Measurements from ENCODE around the gene PSMD13.
"Not testable (repeated sequence)": the region's sequence is repeated elsewhere in the genome, so short reads cannot be mapped to it uniquely, and the experiment has no call there.

DNA sequence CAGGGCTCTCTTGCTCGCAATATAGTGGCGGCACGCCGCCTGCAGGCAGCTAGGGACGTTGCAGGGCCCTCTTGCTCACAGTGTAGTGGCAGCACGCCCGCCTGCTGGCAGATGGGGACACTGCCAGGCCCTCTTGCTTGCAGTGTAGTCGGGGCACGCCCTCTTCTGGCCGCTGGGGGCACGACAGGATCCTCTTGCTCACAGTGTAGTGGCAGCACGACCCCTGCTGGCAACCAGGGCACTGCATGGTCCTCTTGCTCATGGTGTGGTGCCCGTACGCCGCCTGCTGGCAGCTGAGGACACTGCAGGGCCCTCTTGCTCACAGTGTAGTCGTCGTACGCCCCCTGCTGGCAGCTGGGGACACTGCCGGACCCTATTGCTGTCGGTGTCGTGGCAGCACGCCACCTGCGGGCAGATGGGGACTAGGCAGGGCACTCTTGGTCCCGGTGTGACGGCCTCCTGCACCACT, 46.9 kb upstream of the PSMD13 start:
- TF ChIP-seq, protein P1, sequence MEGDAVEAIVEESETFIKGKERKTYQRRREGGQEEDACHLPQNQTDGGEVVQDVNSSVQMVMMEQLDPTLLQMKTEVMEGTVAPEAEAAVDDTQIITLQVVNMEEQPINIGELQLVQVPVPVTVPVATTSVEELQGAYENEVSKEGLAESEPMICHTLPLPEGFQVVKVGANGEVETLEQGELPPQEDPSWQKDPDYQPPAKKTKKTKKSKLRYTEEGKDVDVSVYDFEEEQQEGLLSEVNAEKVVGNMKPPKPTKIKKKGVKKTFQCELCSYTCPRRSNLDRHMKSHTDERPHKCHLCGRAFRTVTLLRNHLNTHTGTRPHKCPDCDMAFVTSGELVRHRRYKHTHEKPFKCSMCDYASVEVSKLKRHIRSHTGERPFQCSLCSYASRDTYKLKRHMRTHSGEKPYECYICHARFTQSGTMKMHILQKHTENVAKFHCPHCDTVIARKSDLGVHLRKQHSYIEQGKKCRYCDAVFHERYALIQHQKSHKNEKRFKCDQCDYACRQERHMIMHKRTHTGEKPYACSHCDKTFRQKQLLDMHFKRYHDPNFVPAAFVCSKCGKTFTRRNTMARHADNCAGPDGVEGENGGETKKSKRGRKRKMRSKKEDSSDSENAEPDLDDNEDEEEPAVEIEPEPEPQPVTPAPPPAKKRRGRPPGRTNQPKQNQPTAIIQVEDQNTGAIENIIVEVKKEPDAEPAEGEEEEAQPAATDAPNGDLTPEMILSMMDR (IDR thresholded peaks at IDR 0.05; ENCODE audit: insufficient read depth, low read depth, low read length) = not testable (repeated sequence)
- not testable (repeated sequence) for TF ChIP-seq EZH2 (IDR thresholded peaks at IDR 0.05; ENCODE audit: insufficient read depth, low read length)
